Activated T-helper 1 cell treated with anti-CD3 and anti-CD28 coated beads, Interleukin-2, amount 50 U/mL, for 16 hours (primary cell): ENCODE data around the gene DFFB.
A peak's percentile ranks its signal among the peaks of the same experiment; 100 is the strongest.

Experiments
- DNase-seq, 2 donors: peaks; one replicate each; pipeline ENCODE4 v3.0.0-alpha.2; 2020; ENCODE audit warnings: low read depth in 1 of 2, low spot score in 1 of 2

The DFFB gene

DNA sequence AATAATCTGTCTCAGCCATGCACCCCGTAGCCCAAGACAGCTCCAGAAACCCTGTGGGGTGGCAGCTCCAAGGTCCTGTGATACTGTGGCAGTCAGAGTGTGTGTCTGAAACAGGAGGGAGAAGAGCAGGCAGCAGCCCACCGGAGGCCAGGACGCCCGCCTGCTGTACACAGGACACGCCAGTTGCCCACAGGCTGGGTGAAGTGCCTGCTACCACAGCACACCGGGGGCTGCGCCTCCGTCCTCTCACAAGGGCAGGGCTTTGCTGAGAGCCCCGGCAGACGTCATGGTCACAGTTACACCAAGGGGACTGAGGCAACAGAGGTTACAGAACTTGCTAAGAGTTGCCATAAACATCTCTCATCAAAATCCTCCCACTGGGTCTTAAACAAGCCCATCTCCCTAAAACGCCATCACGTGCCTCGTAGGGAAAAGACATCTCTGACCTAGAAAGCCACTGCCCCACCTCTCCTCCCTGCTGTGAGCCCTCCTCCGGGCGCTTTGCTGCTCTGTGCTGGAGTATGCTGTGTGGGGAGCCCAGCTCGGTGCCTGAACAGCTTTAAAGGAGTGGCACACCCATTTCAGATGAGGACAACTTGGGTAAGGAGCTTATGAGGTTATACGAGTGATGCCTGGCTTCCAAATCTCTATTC is 37.5 kb downstream of the DFFB start:
- no peak for DNase-seq

DNA sequence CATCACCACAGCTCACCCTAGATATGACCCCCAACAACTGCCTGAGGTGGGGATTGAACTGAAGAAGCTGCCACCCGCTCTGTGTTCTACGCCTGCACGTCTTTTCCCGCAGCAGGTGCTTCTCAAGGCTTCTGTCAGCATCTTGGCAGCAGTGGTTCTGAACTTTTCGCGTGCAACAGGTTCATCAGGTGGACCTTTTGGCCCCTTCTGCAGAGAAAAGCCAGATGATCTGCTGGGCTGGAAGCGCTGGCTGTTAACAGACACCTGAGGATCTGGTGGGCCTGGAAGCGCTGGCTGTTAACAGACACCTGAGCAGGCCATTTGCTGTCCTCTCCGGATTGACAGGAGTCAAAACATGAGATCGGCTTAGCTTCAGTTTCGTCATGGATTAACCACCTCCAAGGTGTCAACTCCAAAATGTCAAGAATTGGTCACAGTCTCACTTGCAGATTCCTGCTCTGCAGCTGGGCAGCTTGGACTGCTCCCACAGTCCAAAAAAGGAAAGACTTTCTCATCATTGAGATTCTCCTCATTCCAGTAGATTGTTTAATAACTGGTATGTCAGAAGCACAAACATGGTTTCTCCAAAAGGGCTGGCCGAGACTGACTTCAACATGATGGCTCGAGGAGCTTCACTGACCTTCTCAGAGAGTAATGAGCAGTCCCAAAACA is 38.1 kb downstream of the DFFB start:
- no peak for DNase-seq

DNA sequence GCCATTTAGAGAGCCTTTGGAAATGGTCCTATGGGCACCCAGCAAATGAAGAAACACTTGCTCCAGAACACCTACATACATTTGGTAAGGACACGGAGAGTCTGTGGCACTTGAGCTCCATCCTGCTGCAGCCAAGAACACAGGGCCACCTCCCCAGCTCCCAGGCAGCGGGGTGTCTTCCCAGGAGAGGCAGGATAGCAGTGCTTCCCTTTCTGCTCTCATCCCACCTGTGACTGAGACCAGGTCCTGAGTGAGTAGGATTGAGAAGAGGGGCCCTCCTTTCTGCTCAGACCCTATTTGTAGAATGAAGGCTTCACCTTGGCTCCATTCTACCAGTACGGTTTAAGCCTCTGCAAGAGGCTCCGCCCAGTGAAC is 38.7 kb downstream of the DFFB start:
- no peak for DNase-seq

DNA sequence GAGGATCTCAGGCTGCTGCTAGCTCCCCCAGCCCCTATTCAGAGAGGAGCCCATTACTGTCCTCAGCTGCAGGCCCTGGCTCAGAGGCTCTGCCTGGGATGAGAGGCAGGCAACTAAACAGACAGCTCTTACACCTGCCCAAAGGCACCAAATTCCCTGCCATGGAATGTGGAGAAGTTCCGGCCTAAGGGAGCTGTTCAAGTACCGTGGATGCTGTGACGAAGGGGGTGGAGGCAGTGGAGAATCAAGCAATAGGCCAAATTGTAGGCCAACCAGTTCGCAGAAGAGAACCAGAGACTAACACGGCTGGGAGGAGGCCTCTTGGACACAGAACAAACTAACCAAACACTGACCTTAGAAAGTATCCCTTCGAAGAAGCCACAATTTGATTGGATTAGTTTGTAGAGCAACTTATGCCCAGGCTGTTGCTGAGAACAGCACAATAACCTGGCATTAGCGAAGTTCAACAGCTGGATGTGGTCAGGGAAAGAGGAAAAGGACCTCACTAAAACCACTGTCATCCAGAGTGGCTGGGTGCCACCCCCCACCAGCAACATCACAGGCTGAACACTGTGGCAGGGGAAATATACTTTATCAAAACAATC is 39.2 kb downstream of the DFFB start:
- DNase-seq = no peak

DNA sequence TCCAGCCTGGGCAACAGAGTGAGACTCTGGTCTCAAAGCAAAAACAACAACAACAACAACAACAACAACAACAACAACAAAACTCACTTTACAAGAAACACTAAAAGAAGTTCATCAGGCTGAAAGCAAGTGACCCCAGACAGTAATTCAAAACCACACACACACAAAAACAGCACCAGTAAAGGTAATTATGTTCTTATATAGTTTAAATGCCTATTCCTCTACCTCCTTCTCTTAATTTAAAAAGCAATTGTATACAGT is 41.1 kb downstream of the DFFB start:
- DNase-seq = no peak

DNA sequence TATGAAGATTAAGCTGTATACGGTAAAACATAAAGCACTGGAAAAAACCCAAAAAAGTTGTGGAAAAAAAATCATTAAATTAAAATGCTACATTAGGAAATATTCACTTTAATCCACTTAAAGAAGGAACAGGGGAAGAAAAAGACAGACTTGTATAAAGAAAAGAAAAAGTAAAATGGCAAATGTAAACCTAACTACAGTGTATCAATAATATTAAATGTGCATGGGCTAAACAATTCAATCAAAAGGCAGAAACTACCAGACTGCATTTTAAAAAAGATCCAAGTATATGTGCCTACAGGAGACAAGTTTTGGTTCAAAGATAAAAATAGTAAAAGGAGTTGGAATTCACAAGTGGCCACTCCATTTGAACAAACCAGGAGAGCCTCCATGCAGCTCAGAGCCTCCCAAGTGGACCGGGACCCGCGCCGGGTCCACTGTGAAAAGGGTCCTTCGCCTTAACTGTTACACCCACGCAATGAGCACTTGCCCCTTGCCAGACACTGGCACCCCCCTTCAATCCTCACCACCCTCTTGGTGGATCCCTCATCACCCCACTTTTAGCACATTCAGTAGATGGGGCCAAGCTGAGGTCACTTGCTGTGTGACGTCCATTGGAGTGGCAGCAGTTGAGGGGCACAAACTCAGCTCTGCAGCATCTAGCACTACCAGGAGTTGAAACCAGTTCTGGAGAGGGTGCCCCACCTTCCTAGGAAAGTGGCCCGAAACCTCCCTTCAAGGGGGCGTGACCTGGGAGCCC is 41.9 kb downstream of the DFFB start:
- DNase-seq = no peak

DNA sequence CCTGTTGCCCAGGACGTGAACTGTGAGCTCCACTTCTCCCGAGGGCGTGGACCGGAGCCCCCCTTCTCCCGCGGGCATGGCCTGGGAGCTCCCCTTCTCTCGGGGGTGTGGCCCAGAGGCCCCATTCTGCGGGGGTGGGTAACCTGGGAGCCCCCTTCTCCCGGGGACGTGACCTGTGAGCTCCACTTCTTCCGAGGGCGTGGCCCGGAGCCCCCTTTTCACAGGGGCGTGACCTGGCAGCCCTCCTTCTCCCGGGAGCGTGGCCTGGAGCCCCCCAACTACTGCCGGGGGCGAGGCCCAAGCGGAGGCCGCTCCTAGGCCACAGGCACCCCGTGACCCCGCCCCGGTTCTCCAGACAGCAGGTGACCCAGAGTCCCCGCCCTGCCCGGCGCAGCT is 42.5 kb downstream of the DFFB start:
- DNase-seq = no peak

DNA sequence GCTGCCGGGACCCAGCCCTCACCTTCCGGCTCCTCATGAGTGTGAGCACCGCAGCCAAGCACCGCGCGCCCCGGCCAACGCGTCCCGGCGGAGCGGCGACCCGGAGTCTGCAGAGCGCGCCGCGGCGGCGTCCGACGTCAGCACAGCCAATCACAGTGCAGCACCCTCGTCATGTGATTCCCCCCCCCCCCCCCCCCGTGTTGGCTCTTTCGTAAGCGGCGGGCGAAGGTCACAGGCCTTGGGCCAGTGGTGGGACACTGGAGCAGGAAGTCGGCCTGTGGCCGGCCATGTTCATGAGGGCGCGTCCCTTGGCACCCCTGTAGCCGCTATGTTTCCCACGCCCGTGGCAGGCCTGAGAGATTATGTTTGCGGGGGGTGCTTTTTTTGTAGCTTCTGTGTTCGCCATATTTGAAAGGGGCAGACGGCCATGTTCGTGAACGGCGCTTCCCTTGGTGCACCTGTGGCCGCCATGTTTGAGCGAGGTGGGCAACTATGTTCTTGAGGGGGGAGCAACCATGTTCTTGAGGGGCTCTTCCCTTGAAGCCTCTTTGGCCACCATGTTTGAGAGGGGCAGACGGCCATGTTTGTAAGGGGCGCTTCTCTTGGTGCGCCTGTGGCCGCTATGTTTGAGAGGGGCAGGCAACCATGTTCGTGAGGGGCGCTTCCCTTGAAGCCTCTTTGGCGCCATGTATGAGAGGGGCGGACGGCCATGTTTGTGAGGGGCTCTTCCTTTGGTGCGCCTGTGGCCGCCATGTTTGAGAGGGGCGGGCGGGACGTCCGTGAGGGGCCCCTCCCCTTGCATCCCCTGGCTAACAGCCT is 43.1 kb downstream of the DFFB start, which contains the start of gene C1orf174:
Gene C1orf174 (minus strand): TSS at position 123 of the 819 bp plus-strand sequence. CDS start 86 bp downstream, at position 37.
- DNase-seq = peak; percentile 84 to 87

DNA sequence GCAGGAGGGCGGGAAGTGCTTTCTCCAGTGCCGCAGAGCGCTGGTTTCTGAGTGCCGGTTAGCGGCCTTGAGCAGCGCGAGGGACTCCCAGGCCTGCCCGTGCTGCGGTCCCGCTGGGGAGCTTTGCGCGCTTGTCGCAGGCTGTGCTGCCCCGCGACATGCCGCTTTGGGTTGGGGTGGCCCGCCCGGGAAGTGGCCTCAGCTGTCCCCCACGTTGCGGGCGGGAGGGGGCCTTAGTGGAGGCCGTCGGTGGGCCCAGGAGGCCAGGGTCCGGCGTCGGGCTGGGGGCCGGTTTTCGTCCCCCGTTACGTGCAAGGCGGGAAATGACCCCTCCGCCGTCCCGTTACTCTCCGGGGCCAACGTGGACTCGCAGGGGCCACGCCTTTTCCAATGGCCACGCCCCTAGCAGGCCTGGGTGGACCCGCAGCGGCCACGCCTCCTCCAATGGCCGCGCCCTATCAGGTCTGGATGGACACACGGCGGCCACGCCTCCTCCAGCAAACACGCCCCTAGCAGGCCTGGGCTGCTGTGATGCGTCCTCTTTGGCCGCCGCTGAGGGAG is 43.8 kb downstream of the DFFB start:
- peak; percentile 49 to 74 for DNase-seq

DNA sequence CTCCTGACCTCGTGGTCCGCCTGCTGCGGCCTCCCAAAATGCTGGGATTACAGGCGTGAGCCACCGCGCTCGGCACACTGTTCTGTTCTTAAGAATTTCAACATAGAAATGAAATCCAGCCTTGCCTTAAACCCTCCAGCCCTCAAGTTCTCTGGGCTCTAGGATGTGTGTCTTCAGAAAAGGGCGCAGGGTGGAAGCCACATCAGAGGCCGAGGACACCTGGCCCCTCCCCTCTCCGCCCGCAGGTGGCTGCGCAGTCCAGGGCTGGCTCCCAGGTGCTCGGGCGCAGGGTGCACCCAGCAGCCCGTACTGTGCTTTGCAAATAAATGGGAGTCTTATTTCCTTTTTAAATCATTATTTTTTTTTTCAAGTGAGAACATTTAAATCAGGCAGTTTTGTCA is 44.8 kb downstream of the DFFB start:
- no peak for DNase-seq

DNA sequence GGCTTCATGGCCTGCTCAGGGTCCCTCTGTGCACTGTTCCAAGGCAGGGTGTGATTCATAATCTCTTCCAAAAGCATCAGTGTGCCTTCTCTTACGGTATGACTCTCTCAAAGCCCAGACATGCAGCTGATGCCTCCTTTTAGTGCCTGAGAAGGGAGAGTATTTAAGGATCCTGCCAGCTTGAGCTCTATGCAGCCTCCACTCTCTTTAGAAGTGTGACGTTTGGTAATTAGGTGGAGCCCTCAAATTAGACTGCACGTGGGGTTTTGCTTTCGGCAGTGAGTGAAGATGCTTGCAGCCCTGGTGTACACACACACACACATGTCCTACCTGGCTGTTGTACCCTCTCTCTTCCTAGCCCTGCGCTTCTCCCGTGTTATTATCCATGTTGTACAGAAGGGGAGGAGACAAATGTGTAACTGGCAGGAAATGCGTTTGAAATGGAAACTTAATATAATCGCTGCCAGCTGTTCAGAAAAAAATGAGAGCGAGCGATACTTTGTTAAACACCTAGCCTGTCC is 45.4 kb downstream of the DFFB start:
- DNase-seq = no peak

DNA sequence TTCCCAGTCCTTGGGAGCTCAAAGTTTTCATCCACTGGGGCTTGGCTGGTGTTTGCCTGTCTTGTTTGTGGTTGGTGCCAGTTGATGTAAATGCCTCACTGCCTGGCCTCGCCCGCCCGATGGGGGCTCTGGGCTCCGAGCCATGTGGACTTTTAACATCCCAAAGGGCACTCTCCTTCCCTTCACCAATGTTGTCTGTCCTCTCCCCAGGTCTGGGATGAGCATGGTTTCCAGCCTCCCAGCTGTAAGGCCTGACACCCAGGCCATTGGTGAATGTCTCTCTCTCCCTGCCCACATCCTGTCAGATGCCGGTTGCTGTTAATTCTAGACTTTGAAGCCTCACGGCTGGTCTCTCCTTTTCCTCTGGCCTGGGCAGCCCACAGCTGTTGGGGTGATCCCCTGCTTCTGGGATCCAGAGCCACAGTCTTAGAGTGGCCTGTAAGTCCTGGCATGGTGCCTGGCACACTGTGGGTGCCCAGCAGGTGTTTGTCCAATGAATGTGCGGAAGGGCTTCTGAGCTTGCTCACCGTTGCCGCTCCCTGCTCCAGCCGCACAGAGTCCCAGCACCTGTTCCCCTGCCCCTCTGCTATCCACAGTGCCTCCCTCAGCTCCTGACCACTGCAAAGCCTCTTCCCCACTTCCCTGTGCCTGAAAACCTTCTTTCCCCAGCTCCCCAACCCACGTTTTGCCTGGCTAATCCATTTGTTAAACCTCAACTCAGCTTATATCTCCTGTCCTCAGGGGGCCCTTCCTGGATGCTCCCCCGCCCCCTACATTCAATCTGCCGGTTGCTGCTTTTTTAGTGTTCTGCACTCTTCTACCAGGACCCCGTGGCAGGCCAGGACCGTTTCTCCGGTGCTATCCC is 46.1 kb downstream of the DFFB start:
- DNase-seq = no peak

DNA sequence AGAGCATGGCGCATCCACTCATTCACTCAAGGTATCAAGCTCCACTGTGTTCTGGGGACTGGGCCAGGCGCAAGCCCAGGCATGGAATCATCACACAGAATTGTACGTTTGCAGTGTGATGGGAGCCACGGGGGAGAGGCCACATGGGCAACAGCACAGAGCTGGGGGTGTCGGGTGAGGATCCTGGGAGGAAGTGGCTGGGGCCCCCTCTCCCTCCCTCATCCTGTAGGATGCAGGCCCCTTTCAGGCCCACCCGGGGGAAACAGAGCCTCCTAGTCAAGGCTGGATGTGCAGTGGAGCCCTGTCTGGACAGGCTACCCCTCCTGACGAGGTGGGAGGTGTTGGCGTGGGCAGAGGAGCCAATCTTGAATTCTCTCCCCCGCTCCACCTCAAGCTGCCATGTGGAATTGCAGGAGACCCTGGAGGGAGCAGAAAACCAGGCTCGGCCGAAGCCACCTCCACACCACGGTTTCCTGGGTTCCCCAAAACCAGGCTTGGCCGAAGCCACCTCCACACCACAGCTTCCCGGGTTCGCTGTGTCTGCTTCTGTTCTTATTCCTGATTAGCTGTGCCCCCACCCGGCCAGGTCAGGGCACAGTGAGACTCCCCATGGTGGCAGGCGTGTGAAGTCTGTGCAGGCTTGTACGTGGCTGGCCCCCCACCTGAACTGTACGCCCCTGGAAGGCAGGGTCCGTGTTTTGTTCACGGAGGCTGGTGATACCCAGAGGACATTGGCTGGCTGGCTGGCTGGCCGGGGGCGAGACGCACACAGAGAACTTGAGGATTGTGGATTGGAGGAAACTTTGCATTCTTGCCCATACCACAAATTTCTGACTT is 46.9 kb downstream of the DFFB start:
- DNase-seq = no peak

DNA sequence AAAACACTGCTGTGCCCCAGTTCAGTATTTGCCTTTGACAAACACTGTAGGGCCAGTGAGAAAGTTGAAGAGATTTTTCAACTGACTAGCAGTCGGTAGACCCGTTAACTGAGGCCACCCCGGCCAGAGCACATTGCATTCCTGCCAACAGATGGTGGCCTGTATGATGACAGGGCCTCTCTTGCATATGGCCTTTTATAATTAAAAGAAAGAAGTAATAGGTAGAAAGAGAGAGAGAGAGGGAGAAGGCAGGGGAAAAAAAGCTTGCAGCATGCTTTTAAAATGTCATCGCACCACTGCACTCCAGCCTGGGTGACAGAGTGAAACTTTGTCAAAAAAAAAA is 47.5 kb downstream of the DFFB start:
- no peak for DNase-seq

DNA sequence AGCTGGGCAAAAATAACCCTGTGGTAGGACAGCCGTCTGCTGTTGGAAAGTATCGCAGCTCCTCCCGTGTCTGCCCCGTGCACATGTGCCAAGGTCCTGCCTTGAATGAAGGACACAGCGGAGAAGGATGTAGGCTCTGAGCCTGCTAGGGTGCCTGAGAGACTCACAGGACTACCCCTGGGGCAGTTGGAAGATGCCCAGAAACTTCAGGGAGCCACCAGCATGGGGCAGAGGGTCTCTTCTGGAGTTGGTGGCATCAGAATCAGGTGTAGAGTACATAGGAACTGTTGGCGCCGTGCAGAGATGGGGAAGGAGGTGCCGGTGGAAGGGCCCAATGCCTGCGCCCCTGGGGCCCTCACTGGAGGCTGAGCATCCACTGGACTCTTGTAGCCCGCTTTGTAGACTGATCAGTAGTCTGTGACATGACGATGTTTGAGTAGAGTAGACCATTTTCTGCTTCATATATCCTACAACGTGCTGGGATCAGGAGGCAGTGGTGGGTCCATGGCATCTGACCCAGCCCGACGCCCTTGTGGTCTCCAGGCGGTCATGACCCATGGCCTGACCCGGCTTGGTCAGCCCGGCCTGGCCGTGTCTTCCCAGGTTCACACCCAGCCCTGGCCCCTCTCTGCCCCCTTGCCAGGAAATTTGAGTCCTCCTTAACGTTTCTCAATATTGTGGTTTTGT is 48.1 kb downstream of the DFFB start:
- DNase-seq = no peak

DNA sequence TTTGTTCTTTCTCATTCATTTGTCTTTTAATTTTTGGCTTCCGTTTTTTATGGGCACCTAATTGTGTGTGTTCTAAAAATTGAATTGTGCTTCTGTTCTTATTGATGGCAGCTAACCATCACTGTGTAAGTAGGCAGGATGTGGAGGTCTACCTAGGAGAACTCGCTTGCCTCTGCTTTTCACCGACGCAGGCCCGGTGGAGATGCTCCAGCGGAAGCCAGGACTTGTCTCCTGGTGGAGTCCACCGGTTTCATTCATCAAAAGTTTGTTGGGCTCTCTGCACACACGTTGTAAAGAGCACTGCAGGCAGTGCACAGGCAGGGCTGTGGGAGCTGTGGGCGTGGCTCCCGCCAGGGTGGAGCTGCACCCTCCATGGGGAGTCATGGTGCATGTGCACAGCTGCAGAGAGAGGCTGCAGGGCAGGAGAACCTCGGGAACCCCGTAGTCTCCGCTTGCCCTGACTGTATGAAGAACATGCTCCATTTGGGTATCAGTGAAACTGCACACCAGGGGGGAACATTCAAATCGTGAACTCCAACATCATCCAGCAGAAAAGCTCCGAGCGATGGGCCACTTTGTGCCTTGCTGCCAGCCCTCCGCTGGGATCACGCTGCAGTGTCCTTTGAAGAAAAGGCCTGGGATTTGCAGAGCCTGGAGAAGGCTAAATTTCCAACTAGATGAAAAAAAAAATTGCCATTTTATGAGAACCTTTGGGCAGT is 48.8 kb downstream of the DFFB start:
- DNase-seq = no peak

DNA sequence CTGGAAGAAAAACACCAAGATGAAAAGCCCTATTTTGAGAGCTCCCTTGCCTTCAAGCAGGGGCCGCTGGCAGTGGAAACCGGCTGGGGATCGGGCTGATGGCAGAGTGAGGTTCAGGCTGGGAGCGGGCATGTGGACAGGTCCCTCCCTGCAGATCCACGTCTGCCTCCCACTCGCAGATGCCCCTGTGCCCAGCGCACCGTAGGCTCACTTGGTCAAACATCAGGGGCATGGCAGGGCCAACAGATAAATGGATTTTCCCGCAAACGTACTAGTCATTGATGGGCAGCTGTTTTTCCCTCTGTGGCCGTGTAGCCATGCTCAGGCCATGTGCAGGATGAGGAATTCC is 49.4 kb downstream of the DFFB start:
- DNase-seq = no peak

DNA sequence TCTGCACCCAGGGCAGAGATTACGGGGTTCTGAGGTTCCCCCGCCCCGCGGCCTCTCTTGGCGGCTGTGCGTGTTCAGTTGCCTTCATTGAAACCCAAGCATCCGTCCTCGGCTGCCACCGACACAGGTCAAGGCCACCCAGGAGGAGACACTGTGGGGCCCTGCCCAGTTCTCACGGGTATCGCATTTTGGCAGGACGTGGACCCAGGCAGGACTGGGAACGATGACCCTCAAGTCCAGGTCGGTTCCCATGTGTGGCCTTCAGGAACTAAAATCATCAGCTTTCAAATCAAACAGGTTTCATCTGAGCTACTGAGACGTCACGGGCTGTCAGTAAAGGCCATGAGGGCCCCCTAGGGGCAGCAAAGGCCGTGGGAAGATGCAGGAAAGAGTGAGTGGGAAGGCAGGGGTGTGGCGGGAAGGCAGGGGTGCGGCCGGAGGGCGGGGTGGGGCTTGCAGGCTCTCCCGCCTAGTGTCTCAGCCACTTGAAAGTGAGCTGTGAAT is 49.8 kb downstream of the DFFB start:
- no peak for DNase-seq
